Daoy (cell line): ENCODE data around the gene MLXIPL. TPM values are rescaled to one million over a fixed set of nuclear protein-coding genes. Genes with fewer than 3 reads are reported as not detected.
"Not testable (repeated sequence)": the region's sequence is repeated elsewhere in the genome, so short reads cannot be mapped to it uniquely, and the experiment has no call there.

Experiments used
- DNase-seq: peaks from one replicate; pipeline ENCODE4 v3.0.0-alpha.2; 2015; ENCODE audit warnings: low read depth
- total RNA-seq: library from RNA; depleted of rRNA; stranded (reverse); fragments of >200 nt; shearing (Covaris generic); gene quantifications from 2 replicates; pipeline ENCODE4 v1.2.3, GENCODE V29; 2014

MLXIPL gene
- total RNA-seq, 1 experiment from 2014 or later: 5.4 TPM

- not testable (repeated sequence) for DNase-seq
Observed at GRCh38 chr7:73581006-73581405, 43.3 kb downstream of the MLXIPL start.

GRCh38 chr7:73578342-73579128 lies 45.8 kb downstream of the MLXIPL start, which contains the start of gene TBL2:
Gene TBL2 (minus strand): TSS chr7:73578579. CDS start chr7:73578549, 30 bp downstream.
- peak; percentile 100 for DNase-seq

- DNase-seq: peak; percentile 48
Observed at GRCh38 chr7:73577627-73578341, 46.5 kb downstream of the MLXIPL start.

- DNase-seq: no peak
Observed at GRCh38 chr7:73573791-73574190, 50.5 kb downstream of the MLXIPL start.

- DNase-seq: no peak
Observed at GRCh38 chr7:73573276-73573675, 51.0 kb downstream of the MLXIPL start.

GRCh38 chr7:73572767-73573186 lies 51.5 kb downstream of the MLXIPL start:
- no peak for DNase-seq

- no peak for DNase-seq
Observed at GRCh38 chr7:73570977-73571376, 53.3 kb downstream of the MLXIPL start.

- no peak for DNase-seq
Observed at GRCh38 chr7:73570521-73570920, 53.8 kb downstream of the MLXIPL start.

- DNase-seq: no peak
Observed at GRCh38 chr7:73569042-73569608, 55.2 kb downstream of the MLXIPL start.

- peak; percentile 35 for DNase-seq
Observed at GRCh38 chr7:73567846-73568685, 56.3 kb downstream of the MLXIPL start.

GRCh38 chr7:73567140-73567539 lies 57.2 kb downstream of the MLXIPL start:
- DNase-seq: no peak

GRCh38 chr7:73566431-73566830 lies 57.9 kb downstream of the MLXIPL start:
- DNase-seq: not testable (repeated sequence)

GRCh38 chr7:73565675-73566340 lies 58.5 kb downstream of the MLXIPL start:
- DNase-seq: peak; percentile 30

- DNase-seq: peak; percentile 88
Observed at GRCh38 chr7:73560109-73560835, 64.0 kb downstream of the MLXIPL start.

GRCh38 chr7:73557397-73558257 lies 66.7 kb downstream of the MLXIPL start, which contains the start of gene BCL7B:
Gene BCL7B (minus strand): TSS chr7:73557690. CDS start chr7:73557578, 112 bp downstream.
- peak; percentile 90 for DNase-seq

GRCh38 chr7:73557108-73557396 lies 67.3 kb downstream of the MLXIPL start:
- DNase-seq: peak; percentile 100

- DNase-seq: no peak
Observed at GRCh38 chr7:73556208-73557107, 67.9 kb downstream of the MLXIPL start.

- DNase-seq: no peak
Observed at GRCh38 chr7:73555411-73555982, 68.8 kb downstream of the MLXIPL start.
